OCI-LY7 (cell line): ENCODE measurements around the gene KRTAP10-10. TPM values are rescaled to one million over a fixed set of nuclear protein-coding genes. Genes with fewer than 3 reads are reported as not detected.
"Not testable (repeated sequence)": the region's sequence is repeated elsewhere in the genome, so short reads cannot be mapped to it uniquely, and the experiment has no call there.

ENCODE experiments used
- BruUV-seq: library from RNA; stranded (reverse); fragments of 400-500 nt; replicated peaks from 2 replicates; lab custom pipeline; 2021; lab: Mats Ljungman, UMichigan
- CTCF ChIA-PET: fragments of 300-600 bp; sonication (Branson Sonifier 250); formaldehyde crosslinking; loops from one replicate; lab custom pipeline; 2022; ENCODE audit warnings: antibody characterized with exemption; ENCODE audit not compliant: unreplicated experiment; lab: Charles Lee
- POLR2A ChIA-PET: fragments of 300-600 bp; sonication (Branson Sonifier 250); formaldehyde crosslinking; loops from one replicate; lab custom pipeline; 2022; ENCODE audit warnings: antibody characterized with exemption; lab: Charles Lee
- DNase-seq: peaks from one replicate; pipeline ENCODE4 v3.0.0-alpha.2; 2015; ENCODE audit warnings: low spot score
- H2AFZ ChIP-seq: fragments of 200-600 bp; sonication (generic), shearing (Covaris generic); 2 replicates; pipeline ENCODE4 v1.6.1; 2014; ENCODE audit warnings: mild to moderate bottlenecking, antibody characterized with exemption, low read length, moderate library complexity
- H3K27ac ChIP-seq: fragments of 200-600 bp; sonication (generic); 2 replicates; pipeline ENCODE4 v1.5.1; 2014; ENCODE audit warnings: mixed run types, low read depth, mild to moderate bottlenecking, moderate library complexity, low read length, inconsistent platforms; ENCODE audit not compliant: poor library complexity, severe bottlenecking
- H3K36me3 ChIP-seq: fragments of 200-600 bp; sonication (generic); 2 replicates; pipeline ENCODE4 v1.6.1; 2014; ENCODE audit warnings: mild to moderate bottlenecking, antibody characterized with exemption, low read length, moderate library complexity, mixed read lengths; ENCODE audit not compliant: insufficient read depth
- H3K4me1 ChIP-seq: fragments of 200-600 bp; sonication (generic); 2 replicates; pipeline ENCODE4 v1.5.1; 2014; ENCODE audit warnings: mild to moderate bottlenecking, low read length; ENCODE audit not compliant: insufficient read depth, poor library complexity, severe bottlenecking
- H3K4me2 ChIP-seq: fragments of 200-600 bp; sonication (generic); 2 replicates; pipeline ENCODE4 v1.6.1; 2014; ENCODE audit warnings: mild to moderate bottlenecking, low read length
- H3K4me3 ChIP-seq: fragments of 200-600 bp; sonication (generic); 2 replicates; pipeline ENCODE4 v1.5.1; 2014; ENCODE audit warnings: mild to moderate bottlenecking, low read depth, low read length; ENCODE audit not compliant: poor library complexity, severe bottlenecking
- H3K79me2 ChIP-seq: fragments of 200-600 bp; sonication (generic); 2 replicates; pipeline ENCODE4 v1.6.1; 2016; ENCODE audit warnings: low read depth, mild to moderate bottlenecking, low read length, moderate library complexity, mixed read lengths; ENCODE audit not compliant: insufficient read depth
- H3K9me2 ChIP-seq: fragments of 200-600 bp; sonication (generic); 2 replicates; pipeline ENCODE4 v1.6.1; 2016; ENCODE audit warnings: mild to moderate bottlenecking, low read length, mixed read lengths; ENCODE audit not compliant: insufficient read depth
- H3K9me3 ChIP-seq: fragments of 200-600 bp; sonication (generic); 2 replicates; pipeline ENCODE4 v1.6.1; 2014; ENCODE audit warnings: mild to moderate bottlenecking, mixed run types, low read length, mixed read lengths
- H4K20me1 ChIP-seq: fragments of 200-600 bp; sonication (generic); 2 replicates; pipeline ENCODE4 v1.6.1; 2014; ENCODE audit warnings: mild to moderate bottlenecking, antibody characterized with exemption, low read length, moderate library complexity, mixed read lengths; ENCODE audit not compliant: insufficient read depth
- EZH2phosphoT487 ChIP-seq: fragments of 200-600 bp; sonication (generic); IDR thresholded peaks from 2 replicates; pipeline ENCODE4 v1.6.1; 2018; ENCODE audit warnings: low read depth, borderline replicate concordance, mild to moderate bottlenecking, mixed run types, antibody characterized with exemption, low read length, moderate library complexity, mixed read lengths
- intact Hi-C: fragments of 100-400 bp; cut with micrococcal nuclease; formaldehyde crosslinking; loops from one replicate; pipeline ENCODE4 v1.10.0; 2022; ENCODE audit not compliant: unreplicated experiment
- total RNA-seq, 2 experiments: library from RNA; depleted of rRNA in 1 of 2; stranded (reverse); fragments of >200 nt in 1 of 2; shearing (Covaris generic) in 1 of 2; gene quantifications; 2 replicates each; pipeline ENCODE4 v1.2.3, GENCODE V29; 2014 to 2022
- TF ChIP-seq, protein P1 (sequence below): fragments of 200-600 bp; sonication (generic); conservative IDR thresholded peaks from 2 replicates; pipeline ENCODE4 v1.5.1; 2014; ENCODE audit warnings: mild to moderate bottlenecking, antibody characterized with exemption, low read length, moderate library complexity, mixed read lengths

The KRTAP10-10 gene
- total RNA-seq, 2 experiments from 2014 or later = not detected

DNA sequence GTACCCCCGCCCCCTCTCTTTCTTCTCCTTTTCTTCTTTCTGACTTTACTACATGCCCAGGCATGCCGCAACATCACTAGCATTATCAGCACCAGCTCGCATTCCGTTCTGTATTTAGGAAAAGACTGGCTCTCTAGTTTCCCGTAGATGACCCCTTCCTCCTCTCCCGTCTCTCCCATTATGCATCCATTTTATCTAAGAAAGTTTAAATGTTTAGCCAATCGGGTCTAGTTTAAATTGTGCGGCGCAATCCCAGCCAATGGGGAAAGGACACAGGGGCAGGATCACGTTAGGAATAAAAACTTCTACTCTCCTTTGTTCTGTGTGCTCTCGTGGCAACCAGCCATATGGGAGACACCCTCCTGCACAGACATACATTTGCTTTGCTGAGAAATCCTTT is 39.1 kb upstream of the KRTAP10-10 start:
- no peaks in the 10 kb centered on the region for H3K4me1 ChIP-seq
- ChIA-PET CTCF (no interaction called here), POLR2A (no interaction called here)
- no peaks in the 10 kb centered on the region for H4K20me1 ChIP-seq
- no peaks in the 10 kb centered on the region for H3K79me2 ChIP-seq
- intact Hi-C loops = no loop called here
- no peak for DNase-seq
- H3K4me2 ChIP-seq = no peak overlapping the region
- H3K4me3 ChIP-seq = no peak overlapping the region
- H3K36me3 ChIP-seq = no peaks in the 10 kb centered on the region
- TF ChIP-seq, protein P1, sequence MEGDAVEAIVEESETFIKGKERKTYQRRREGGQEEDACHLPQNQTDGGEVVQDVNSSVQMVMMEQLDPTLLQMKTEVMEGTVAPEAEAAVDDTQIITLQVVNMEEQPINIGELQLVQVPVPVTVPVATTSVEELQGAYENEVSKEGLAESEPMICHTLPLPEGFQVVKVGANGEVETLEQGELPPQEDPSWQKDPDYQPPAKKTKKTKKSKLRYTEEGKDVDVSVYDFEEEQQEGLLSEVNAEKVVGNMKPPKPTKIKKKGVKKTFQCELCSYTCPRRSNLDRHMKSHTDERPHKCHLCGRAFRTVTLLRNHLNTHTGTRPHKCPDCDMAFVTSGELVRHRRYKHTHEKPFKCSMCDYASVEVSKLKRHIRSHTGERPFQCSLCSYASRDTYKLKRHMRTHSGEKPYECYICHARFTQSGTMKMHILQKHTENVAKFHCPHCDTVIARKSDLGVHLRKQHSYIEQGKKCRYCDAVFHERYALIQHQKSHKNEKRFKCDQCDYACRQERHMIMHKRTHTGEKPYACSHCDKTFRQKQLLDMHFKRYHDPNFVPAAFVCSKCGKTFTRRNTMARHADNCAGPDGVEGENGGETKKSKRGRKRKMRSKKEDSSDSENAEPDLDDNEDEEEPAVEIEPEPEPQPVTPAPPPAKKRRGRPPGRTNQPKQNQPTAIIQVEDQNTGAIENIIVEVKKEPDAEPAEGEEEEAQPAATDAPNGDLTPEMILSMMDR = no peak
- no peak for TF ChIP-seq EZH2phosphoT487
- no peaks in the 10 kb centered on the region for H3K9me2 ChIP-seq
- no peaks in the 10 kb centered on the region for H3K9me3 ChIP-seq
- H3K27ac ChIP-seq = no peak overlapping the region
- H2AFZ ChIP-seq = no peak overlapping the region
- no TSS peak for BruUV-seq

GRCh38 chr21:44599264-44600029 is 37.7 kb upstream of the KRTAP10-10 start:
- H3K4me1 ChIP-seq = no peaks in the 10 kb centered on the region
- no peaks in the 10 kb centered on the region for H3K9me3 ChIP-seq
- no peak overlapping the region for H3K27ac ChIP-seq
- no peaks in the 10 kb centered on the region for H3K36me3 ChIP-seq
- no peak overlapping the region for H3K4me3 ChIP-seq
- CTCF ChIA-PET = no interaction called here
- no peak for DNase-seq
- no peak overlapping the region for H3K4me2 ChIP-seq
- no TSS peak for BruUV-seq
- no peak overlapping the region for H2AFZ ChIP-seq
- no peaks in the 10 kb centered on the region for H3K79me2 ChIP-seq
- POLR2A ChIA-PET = no interaction called here
- no peaks in the 10 kb centered on the region for H4K20me1 ChIP-seq
- H3K9me2 ChIP-seq = no peaks in the 10 kb centered on the region
- intact Hi-C loops = no loop called here
- TF ChIP-seq, protein P1 = no peak
- no peak for TF ChIP-seq EZH2phosphoT487

DNA sequence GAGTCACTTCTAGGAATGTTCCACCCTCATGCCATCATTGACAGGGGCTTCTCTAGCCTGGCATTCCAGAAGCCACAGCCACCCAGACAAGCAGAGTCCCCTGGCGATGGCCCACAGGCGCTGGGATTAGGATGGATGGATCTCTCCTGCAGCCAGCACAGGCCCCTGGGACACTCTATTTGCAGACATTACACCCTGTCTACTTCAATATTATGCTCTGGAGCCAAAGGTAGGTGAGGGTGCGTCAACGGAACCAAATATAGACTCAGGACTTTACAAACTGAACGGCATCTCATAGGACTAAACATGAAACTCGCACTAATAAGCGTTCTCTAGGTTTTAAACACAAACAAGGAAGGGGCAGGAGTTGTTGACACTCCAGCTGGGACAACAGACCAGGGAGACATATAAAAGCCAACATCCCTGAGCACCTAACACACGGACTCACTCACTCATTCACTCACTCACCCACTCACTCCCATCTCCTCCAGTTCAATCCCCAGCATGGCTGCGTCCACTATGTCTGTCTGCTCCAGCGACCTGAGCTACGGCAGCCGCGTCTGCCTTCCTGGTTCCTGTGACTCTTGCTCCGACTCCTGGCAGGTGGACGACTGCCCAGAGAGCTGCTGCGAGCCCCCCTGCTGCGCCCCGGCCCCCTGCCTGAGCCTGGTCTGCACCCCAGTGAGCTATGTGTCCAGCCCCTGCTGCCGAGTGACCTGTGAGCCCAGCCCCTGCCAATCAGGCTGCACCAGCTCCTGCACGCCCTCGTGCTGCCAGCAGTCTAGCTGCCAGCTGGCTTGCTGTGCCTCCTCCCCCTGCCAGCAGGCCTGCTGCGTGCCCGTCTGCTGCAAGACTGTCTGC is 36.8 kb upstream of the KRTAP10-10 start, which contains the start of gene KRTAP10-7:
Gene KRTAP10-7, plus strand, starts transcription at position 480 of the 861 bp plus-strand sequence. Its CDS starts 25 bp downstream, at position 505.
- H4K20me1 ChIP-seq, H3K9me2 ChIP-seq, DNase-seq, H3K27ac ChIP-seq, H3K4me1 ChIP-seq, BruUV-seq, H3K36me3 ChIP-seq, H3K79me2 ChIP-seq, H2AFZ ChIP-seq, POLR2A ChIA-PET, H3K9me3 ChIP-seq, H3K4me3 ChIP-seq, intact Hi-C loops, H3K4me2 ChIP-seq: not testable (repeated sequence)
- CTCF ChIA-PET = interaction anchor here (0.7 kb wide), 1 partner anchor 70 kb away, joined by 3 read pairs; no protein-coding TSS in a partner anchor

- H3K9me2 ChIP-seq, DNase-seq, BruUV-seq: not testable (repeated sequence)
Observed at GRCh38 chr21:44601091-44601490, 36.1 kb upstream of the KRTAP10-10 start.

More at GRCh38 chr21:44601091-44601490, 36.1 kb upstream of the KRTAP10-10 start:
- H3K4me1 ChIP-seq, H3K36me3 ChIP-seq, H3K79me2 ChIP-seq, intact Hi-C loops, H3K4me2 ChIP-seq, POLR2A ChIA-PET, H3K27ac ChIP-seq, H2AFZ ChIP-seq, H3K4me3 ChIP-seq, H3K9me3 ChIP-seq, H4K20me1 ChIP-seq: not testable (repeated sequence)
- CTCF ChIA-PET = interaction anchor here (0.7 kb wide), 1 partner anchor 71 kb away, joined by 3 read pairs; no protein-coding TSS in a partner anchor
